NCI-H2081 treated with DMSO at 0.1 percent for 48 hours (cell line): ENCODE results near the gene NIFK.
"Not testable (repeated sequence)": the region's sequence is repeated elsewhere in the genome, so short reads cannot be mapped to it uniquely, and the experiment has no call there.

Source experiments
- DNase-seq: peaks from one replicate; lab custom pipeline; 2025; lab: John Stamatoyannopoulos, UW

Gene NIFK

DNA sequence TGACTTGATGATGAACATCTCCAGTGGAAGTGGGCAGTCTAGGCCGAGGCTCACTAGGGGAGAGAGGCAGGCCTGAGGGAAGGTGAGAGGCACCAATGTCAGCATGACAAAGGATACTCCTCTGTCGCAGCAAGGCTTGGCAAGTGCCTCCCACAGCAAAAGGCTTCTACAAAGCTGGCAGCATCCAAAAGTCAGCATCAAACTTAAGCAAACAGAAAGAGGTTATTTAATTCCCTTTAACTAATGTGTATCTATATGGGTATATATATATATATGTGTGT is 41.6 kb downstream of the NIFK start:
- no peak for DNase-seq

DNA sequence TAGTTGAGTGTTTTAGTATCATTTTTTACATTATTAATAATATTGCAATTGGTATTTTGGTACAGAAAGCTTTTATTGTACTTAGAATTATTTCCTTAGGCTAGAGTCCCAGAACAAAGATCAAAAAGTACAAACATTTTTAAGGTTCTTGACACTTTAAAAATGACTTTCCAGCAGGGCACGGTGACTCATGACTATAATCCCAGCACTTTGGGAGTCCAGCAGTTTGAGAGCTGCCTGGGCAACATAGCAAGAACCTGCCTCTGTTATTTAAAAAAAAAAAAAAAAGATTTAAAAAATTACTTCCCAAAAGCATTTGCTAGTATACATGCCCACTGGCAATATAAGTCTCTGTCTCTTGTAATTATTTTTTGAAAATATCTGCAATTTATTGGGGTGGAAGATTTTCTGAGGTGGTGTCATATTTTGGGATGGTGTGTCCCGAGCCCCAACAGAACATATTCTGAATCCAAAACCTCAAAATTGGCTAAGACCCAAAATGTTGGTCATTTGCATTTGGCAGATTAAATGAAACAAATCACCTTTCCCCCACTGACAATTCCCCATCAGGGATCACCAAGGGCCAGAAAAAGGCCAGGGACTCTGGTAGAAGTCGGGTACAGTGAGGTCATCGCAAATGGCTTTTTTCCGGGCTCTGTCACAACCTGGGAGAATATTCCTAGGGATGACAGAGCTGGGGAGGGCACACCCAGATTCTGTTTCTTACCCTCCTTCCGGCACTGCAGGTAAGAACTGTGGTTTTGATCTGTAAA is 42.1 kb downstream of the NIFK start:
- DNase-seq: no peak

DNA sequence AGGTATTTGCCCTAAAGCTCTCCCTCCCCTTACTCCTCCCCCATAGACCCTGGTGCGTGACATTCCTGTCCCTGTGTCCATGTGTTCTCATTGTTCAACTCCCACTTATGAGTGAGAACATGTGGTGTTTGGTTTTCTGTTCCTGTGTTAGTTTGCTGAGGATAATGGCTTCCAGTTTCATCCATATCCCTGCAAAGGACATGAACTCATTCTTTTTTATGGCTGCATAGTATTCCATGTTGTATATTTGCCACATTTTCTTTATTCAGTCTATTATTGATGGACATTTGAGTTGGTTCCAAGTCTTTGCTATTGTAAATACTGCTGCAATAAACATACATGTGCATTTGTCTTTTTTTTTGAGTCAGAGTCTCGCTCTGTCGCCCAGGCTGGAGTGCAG is 46.1 kb downstream of the NIFK start:
- DNase-seq: not testable (repeated sequence)

DNA sequence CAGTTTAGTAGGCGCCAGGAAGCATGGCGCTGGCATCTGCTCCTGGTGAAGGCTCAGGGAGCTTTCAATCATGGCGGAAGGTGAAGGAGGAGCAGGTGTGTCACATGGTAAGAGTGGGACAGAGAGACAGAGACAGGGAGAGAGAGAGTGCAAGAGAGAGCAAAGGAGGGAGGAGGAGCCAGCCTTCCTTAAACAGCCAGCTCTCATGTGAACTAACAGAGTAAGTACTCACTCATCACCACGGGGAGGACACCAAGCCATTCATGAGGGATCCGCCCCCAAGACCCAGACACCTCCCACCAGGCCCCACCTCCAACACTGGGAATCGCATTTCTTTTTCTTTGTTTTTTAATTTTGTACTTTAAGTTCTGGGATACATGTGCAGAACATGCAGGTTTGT is 46.6 kb downstream of the NIFK start:
- DNase-seq: no peak

GRCh38 chr2:121689356-121689755 is 47.3 kb downstream of the NIFK start:
- no peak for DNase-seq

DNA sequence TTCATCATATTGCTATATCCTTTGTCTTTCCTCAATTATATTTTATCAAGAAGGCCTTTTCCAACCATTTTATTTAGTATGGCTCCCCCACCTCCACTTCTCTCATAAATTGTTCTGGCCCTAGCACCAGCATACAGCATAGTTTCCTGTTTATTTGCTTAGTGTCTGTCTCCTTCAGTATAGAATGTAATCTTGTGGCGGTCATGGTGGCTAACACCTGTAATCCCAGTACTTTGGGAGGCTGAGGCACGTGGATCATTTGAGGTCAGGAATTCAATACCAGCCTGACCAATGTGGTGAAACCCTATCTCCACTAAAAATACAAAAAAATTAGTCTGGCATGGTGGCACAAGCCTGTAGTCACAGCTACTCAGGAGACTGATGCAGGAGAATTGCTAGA is 47.9 kb downstream of the NIFK start:
- no peak for DNase-seq

DNA sequence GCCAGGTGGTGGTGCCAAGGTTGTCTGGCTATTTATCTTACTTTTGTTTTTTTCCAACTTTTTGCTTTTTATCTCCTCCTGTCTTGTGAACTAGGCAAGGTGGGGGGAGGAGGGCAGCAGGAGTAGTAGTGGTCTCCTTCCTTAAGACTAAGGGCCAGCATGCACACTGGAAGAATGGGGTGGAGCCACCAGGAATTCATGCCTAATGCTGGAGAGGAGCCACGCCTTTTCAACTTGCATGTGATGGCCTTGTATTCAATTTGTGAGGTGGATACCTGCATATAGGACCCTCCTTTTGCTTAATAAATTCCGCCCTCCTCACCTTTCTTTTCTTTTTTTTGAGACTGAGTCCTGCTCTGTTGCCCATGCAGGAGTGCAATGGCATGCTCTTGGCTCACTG is 49.8 kb downstream of the NIFK start:
- no peak for DNase-seq

DNA sequence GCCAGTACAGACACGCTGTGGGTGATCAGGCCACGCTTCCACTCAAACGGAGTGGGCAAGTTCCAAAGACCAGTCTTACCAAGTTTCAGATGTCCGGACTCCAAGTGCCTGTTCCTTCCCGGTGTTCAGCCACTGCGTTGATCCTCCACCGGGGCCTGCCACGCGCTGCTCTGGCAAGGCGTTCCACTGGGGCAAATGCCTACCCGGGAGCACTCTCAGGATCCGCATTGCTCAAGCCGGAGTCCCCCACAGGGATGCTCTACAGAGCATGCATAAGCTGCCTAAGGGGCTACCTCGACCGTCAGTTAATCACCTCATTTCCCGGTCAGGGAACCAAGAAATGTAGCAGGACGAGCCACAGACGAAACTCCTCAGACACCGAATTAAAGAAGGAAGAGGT is 50.5 kb downstream of the NIFK start:
- DNase-seq: no peak

DNA sequence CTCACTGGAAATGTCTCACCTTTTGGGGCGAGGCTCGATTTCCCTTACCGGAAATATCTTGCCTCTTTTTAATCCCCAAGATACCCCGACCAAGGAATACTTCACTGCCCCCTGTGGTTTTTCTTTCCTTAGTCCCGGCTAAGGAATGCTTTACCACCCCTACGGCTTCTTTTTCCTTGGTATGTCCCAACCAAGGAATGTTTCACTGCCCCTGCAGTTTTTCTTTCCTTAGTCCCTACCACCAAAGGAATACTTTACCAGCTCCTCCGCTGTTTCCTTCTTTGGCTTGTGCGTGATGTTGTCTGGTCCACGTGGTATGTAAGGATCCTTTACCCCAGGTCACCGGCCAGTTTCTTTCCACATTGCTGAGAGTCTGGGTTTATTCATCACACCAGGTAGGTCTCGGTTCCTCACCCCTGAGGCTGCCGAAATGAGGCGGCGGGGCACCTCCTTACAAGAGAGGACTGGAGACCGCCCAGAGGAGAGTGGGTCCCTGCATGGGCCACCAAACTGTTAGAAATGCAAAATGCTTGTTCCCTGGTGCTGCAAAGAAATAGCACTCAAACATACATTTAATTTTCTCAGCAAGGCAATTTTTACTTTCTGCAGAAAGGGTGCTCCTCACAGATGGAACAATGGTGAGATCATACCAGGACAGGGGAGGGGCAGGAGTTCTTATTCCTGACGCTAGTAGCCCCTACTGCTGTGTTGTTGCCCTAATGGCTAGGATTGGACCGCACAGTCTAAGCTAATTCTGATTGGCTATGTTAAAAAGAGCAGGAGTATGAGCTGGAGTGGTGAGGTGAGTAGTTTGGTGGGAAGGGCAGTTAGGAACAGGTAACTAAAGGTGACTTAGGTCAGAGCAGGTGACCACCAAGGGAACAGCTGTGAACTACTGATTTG is 54.0 kb downstream of the NIFK start:
- DNase-seq: no peak

DNA sequence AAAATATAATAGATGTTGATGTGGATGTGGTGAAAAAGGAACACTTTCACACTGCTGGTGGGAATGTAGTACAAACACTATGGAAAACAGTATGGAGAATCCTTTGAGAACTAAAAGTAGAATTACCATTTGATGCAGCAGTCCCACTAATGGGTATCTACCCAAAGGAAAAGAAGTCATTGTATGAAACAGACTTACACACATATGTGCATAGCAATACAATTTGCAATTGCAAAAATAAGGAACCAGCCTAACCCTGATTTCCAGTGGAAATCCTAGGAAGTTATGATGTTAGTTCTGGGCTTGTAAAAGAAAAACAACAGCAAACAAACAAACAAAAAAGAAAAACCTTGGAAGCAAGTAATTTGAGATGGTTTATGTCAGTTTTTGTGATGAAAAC is 58.8 kb downstream of the NIFK start:
- DNase-seq: no peak
